Measurements from ENCODE around the gene STRA6. TPM values are rescaled to one million over a fixed set of nuclear protein-coding genes. Genes with fewer than 3 reads are reported as not detected.

STRA6 gene
- total and polyA plus RNA-seq, 3 experiments from 2014 or later, result not detected

- H3K27me3 ChIP-seq (ENCODE audit: insufficient read depth, low read length, poor library complexity, severe bottlenecking), result no peaks in the 10 kb centered on the region
- H3K27ac ChIP-seq (ENCODE audit: low read depth, low read length), result no peak overlapping the region
- Mint-ChIP-seq H3K4me1 (peaks cover 4 to 16% (median 5%) of the 10 kb centered on the region in 3 donors), H3K36me3 (no peaks in the 10 kb centered on the region), H3K9me3 (no peaks in the 10 kb centered on the region), H3K27me3 (peaks cover 11 to 50% of the 10 kb centered on the region in 2 donors), H3K27ac (peak overlapping the region in 2 of 8 donors; percentile 16 to 27), H3K4me3 (no peak overlapping the region)
- CTCF ChIA-PET, result no interaction called here
- no peaks in the 10 kb centered on the region for H3K4me1 ChIP-seq (ENCODE audit: insufficient read depth, low read length)
- DNase-seq, result no peak
- H3K9me3 ChIP-seq (ENCODE audit: low read length), result no peaks in the 10 kb centered on the region
- H3K4me3 ChIP-seq (ENCODE audit: low read length), result no peak overlapping the region
- H3K36me3 ChIP-seq (ENCODE audit: insufficient read depth, low read length), result no peaks in the 10 kb centered on the region
- POLR2A ChIA-PET, result no interaction called here
These were observed 44.4 kb downstream of the STRA6 start for GRCh38 chr15:74157868-74158827.

- Mint-ChIP-seq H3K27ac (peak overlapping the region in 1 of 8 donors; percentile 7), H3K36me3 (no peaks in the 10 kb centered on the region), H3K4me3 (peak overlapping the region in 1 of 7 donors; percentile 18), H3K27me3 (peaks cover 20 to 50% of the 10 kb centered on the region in 2 donors), H3K4me1 (peaks cover 4 to 16% (median 5%) of the 10 kb centered on the region in 3 donors), H3K9me3 (no peaks in the 10 kb centered on the region)
- DNase-seq, result no peak
- Histone ChIP-seq H3K4me1 (ENCODE audit: insufficient read depth, low read length) (no peaks in the 10 kb centered on the region), H3K9me3 (ENCODE audit: low read length) (no peaks in the 10 kb centered on the region), H3K36me3 (ENCODE audit: insufficient read depth, low read length) (no peaks in the 10 kb centered on the region), H3K27me3 (ENCODE audit: insufficient read depth, low read length, poor library complexity, severe bottlenecking) (no peaks in the 10 kb centered on the region), H3K27ac (ENCODE audit: low read depth, low read length) (no peak overlapping the region), H3K4me3 (ENCODE audit: low read length) (no peak overlapping the region)
- POLR2A ChIA-PET, result no interaction called here
- CTCF ChIA-PET, result no interaction called here
These were observed 45.7 kb downstream of the STRA6 start for GRCh38 chr15:74156678-74157411.

- H3K36me3 Mint-ChIP-seq, result no peaks in the 10 kb centered on the region
- no peaks in the 10 kb centered on the region for H3K27me3 ChIP-seq (ENCODE audit: insufficient read depth, low read length, poor library complexity, severe bottlenecking)
- H3K4me1 Mint-ChIP-seq, result peaks cover 4 to 16% (median 5%) of the 10 kb centered on the region in 3 donors
- no peak overlapping the region for H3K4me3 Mint-ChIP-seq
- no peak overlapping the region for H3K27ac Mint-ChIP-seq
- H3K9me3 ChIP-seq (ENCODE audit: low read length), result no peaks in the 10 kb centered on the region
- no peaks in the 10 kb centered on the region for H3K36me3 ChIP-seq (ENCODE audit: insufficient read depth, low read length)
- POLR2A ChIA-PET, result no interaction called here
- CTCF ChIA-PET, result interaction anchor here (0.9 kb wide), 1 partner anchor 166 kb away, joined by 3 read pairs; no protein-coding TSS in a partner anchor
- H3K9me3 Mint-ChIP-seq, result no peaks in the 10 kb centered on the region
- peaks cover 22 to 55% of the 10 kb centered on the region in 2 donors for H3K27me3 Mint-ChIP-seq
- H3K4me1 ChIP-seq (ENCODE audit: insufficient read depth, low read length), result no peaks in the 10 kb centered on the region
- no peak overlapping the region for H3K4me3 ChIP-seq (ENCODE audit: low read length)
- H3K27ac ChIP-seq (ENCODE audit: low read depth, low read length), result no peak overlapping the region
- no peak for DNase-seq
These were observed 46.7 kb downstream of the STRA6 start for GRCh38 chr15:74155766-74156417.

- DNase-seq, result no peak
- Mint-ChIP-seq H3K4me3 (no peak overlapping the region), H3K36me3 (peaks cover 0 to 1% (median 0%) of the 10 kb centered on the region in 3 donors), H3K4me1 (no peaks in the 10 kb centered on the region), H3K9me3 (peaks cover 0 to 3% (median 0%) of the 10 kb centered on the region in 5 donors), H3K27ac (no peak overlapping the region), H3K27me3 (peaks cover 17 to 56% of the 10 kb centered on the region in 2 donors)
- no peaks in the 10 kb centered on the region for H3K36me3 ChIP-seq (ENCODE audit: insufficient read depth, low read length)
- no peak overlapping the region for H3K4me3 ChIP-seq (ENCODE audit: low read length)
- H3K27ac ChIP-seq (ENCODE audit: low read depth, low read length), result no peak overlapping the region
- H3K27me3 ChIP-seq (ENCODE audit: insufficient read depth, low read length, poor library complexity, severe bottlenecking), result no peaks in the 10 kb centered on the region
- no peaks in the 10 kb centered on the region for H3K4me1 ChIP-seq (ENCODE audit: insufficient read depth, low read length)
- H3K9me3 ChIP-seq (ENCODE audit: low read length), result no peaks in the 10 kb centered on the region
- POLR2A ChIA-PET, result no interaction called here
- CTCF ChIA-PET, result no interaction called here
These were observed 55.5 kb downstream of the STRA6 start for GRCh38 chr15:74147051-74147450.

GRCh38 chr15:74146277-74146800 lies 56.2 kb downstream of the STRA6 start:
- no peaks in the 10 kb centered on the region for H3K9me3 ChIP-seq (ENCODE audit: low read length)
- H3K27me3 ChIP-seq (ENCODE audit: insufficient read depth, low read length, poor library complexity, severe bottlenecking), result no peaks in the 10 kb centered on the region
- peak overlapping the region in 1 of 8 donors; percentile 9 for H3K27ac Mint-ChIP-seq
- no peak overlapping the region for H3K4me3 Mint-ChIP-seq
- no peak for DNase-seq
- H3K4me1 Mint-ChIP-seq, result no peaks in the 10 kb centered on the region
- H3K4me3 ChIP-seq (ENCODE audit: low read length), result no peak overlapping the region
- no peak overlapping the region for H3K27ac ChIP-seq (ENCODE audit: low read depth, low read length)
- no peaks in the 10 kb centered on the region for H3K36me3 ChIP-seq (ENCODE audit: insufficient read depth, low read length)
- POLR2A ChIA-PET, result no interaction called here
- H3K36me3 Mint-ChIP-seq, result peaks cover 0 to 1% (median 0%) of the 10 kb centered on the region in 3 donors
- peaks cover 0 to 3% (median 0%) of the 10 kb centered on the region in 5 donors for H3K9me3 Mint-ChIP-seq
- peaks cover 13 to 55% of the 10 kb centered on the region in 2 donors for H3K27me3 Mint-ChIP-seq
- H3K4me1 ChIP-seq (ENCODE audit: insufficient read depth, low read length), result no peaks in the 10 kb centered on the region
- CTCF ChIA-PET, result no interaction called here

DNA sequence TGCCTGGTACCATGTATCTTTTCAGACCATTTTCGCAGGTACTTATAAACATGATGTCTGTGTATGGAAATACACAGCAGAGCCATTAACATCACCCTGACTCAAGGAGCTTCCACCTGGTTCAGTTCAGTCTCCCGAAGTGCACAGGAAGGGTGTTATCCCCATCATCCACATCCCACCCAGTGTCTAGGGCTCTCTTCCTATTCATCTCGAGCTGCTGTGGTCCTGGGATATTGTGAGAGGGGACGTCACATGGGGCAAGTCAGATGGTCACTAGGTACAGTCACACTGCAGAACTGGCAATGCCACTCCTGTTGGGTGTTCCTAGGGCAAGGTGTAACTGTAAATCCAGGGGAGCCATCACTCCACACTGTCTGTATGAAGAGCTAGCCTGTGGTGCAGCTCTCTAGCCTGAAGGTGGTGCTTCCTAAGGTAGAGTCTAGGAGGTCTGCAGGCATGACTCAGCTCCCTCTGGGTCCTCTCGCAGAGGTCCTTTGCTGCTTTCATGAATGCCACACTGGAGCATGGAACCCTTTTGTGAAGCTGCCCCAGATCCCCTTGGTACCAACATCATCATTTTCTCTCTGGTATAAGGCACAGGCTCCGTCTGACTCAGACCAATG lies 58.3 kb downstream of the STRA6 start:
- H3K36me3 Mint-ChIP-seq, result peaks cover 0 to 1% (median 0%) of the 10 kb centered on the region in 3 donors
- H3K27ac ChIP-seq (ENCODE audit: low read depth, low read length), result no peak overlapping the region
- CTCF ChIA-PET, result no interaction called here

GRCh38 chr15:74141591-74141990 lies 61.0 kb downstream of the STRA6 start:
- no peaks in the 10 kb centered on the region for H3K36me3 ChIP-seq (ENCODE audit: insufficient read depth, low read length)
- H3K27ac ChIP-seq (ENCODE audit: low read depth, low read length), result no peak overlapping the region
- no peak overlapping the region for H3K27ac Mint-ChIP-seq
- H3K36me3 Mint-ChIP-seq, result peaks cover 0 to 1% (median 0%) of the 10 kb centered on the region in 3 donors
- peaks cover 5% of the 10 kb centered on the region for H3K4me1 ChIP-seq (ENCODE audit: insufficient read depth, low read length)
- peaks cover 0 to 2% (median 0%) of the 10 kb centered on the region in 5 donors for H3K9me3 Mint-ChIP-seq
- peaks cover 5 to 9% (median 8%) of the 10 kb centered on the region in 3 donors for H3K4me1 Mint-ChIP-seq
- no peaks in the 10 kb centered on the region for H3K9me3 ChIP-seq (ENCODE audit: low read length)
- H3K4me3 ChIP-seq (ENCODE audit: low read length), result no peak overlapping the region
- ChIA-PET POLR2A (no interaction called here), CTCF (no interaction called here)
- H3K4me3 Mint-ChIP-seq, result no peak overlapping the region
- peaks cover 28 to 74% of the 10 kb centered on the region in 2 donors for H3K27me3 Mint-ChIP-seq
- H3K27me3 ChIP-seq (ENCODE audit: insufficient read depth, low read length, poor library complexity, severe bottlenecking), result peaks cover 11% of the 10 kb centered on the region
- no peak for DNase-seq

More for the DNA sequence above, 58.3 kb downstream of the STRA6 start:
- H3K27me3 ChIP-seq (ENCODE audit: insufficient read depth, low read length, poor library complexity, severe bottlenecking), result no peaks in the 10 kb centered on the region
- H3K4me1 Mint-ChIP-seq, result no peaks in the 10 kb centered on the region
- no peaks in the 10 kb centered on the region for H3K36me3 ChIP-seq (ENCODE audit: insufficient read depth, low read length)
- no peak for DNase-seq
- H3K27me3 Mint-ChIP-seq, result peaks cover 16 to 65% of the 10 kb centered on the region in 2 donors
- no peak overlapping the region for H3K4me3 ChIP-seq (ENCODE audit: low read length)
- H3K9me3 ChIP-seq (ENCODE audit: low read length), result no peaks in the 10 kb centered on the region
- no peak overlapping the region for H3K27ac Mint-ChIP-seq
- POLR2A ChIA-PET, result no interaction called here
- H3K9me3 Mint-ChIP-seq, result peaks cover 0 to 3% (median 0%) of the 10 kb centered on the region in 5 donors
- no peak overlapping the region for H3K4me3 Mint-ChIP-seq
- H3K4me1 ChIP-seq (ENCODE audit: insufficient read depth, low read length), result no peaks in the 10 kb centered on the region
